H1 (cell line): ENCODE measurements around the gene SPANXD. TPM values are rescaled to one million over a fixed set of nuclear protein-coding genes. Genes with fewer than 3 reads are reported as not detected.

Experiments
- ASH2L ChIP-seq: fragments of 200-600, 300-600 bp; sonication (generic); IDR thresholded peaks from one replicate; pipeline ENCODE4 v1.7.1; 2017; ENCODE audit warnings: low read length
- CBX8 ChIP-seq: fragments of 300-800, 300-1000 bp; sonication (generic); IDR thresholded peaks from 2 replicates; pipeline ENCODE4 v1.7.1; 2016; ENCODE audit warnings: low read depth, low read length, borderline replicate concordance
- NANOG ChIP-seq: IDR thresholded peaks from 2 replicates; pipeline ENCODE4 v1.6.1; 2011; ENCODE audit warnings: low read length, low read depth, mild to moderate bottlenecking, inconsistent platforms; ENCODE audit not compliant: insufficient read depth, poor library complexity, severe bottlenecking
- POLR2A ChIP-seq, 2 experiments: IDR thresholded peaks; 1 replicate in 1 of 2; 2 replicates in 1 of 2; pipeline ENCODE4 v1.6.1; 2011; ENCODE audit warnings: low read depth in 2 of 2, low read length in 2 of 2, mild to moderate bottlenecking in 2 of 2; ENCODE audit errors: control extremely low read depth in 1 of 2
- POLR2AphosphoS5 ChIP-seq: IDR thresholded peaks from 2 replicates; pipeline ENCODE4 v1.6.1; 2011; ENCODE audit warnings: low read depth, low read length
- RAD21 ChIP-seq, 2 experiments: IDR thresholded peaks in 1 of 2; conservative IDR thresholded peaks in 1 of 2; 2 replicates each; pipeline ENCODE4 v1.6.1; 2011; ENCODE audit warnings: low read depth in 2 of 2, low read length in 2 of 2, improper control_type of control experiment in 1 of 2, inconsistent platforms in 1 of 2, mild to moderate bottlenecking in 1 of 2, moderate library complexity in 1 of 2
- SIRT6 ChIP-seq: IDR thresholded peaks from one replicate; pipeline ENCODE4 v1.7.1; 2012; ENCODE audit warnings: low read length, inconsistent platforms
- polyA plus RNA-seq, 7 experiments: library from polyadenylated mRNA; depleted of rRNA in 3 of 7; stranded (reverse) in 5 of 7; unstranded in 2 of 7; fragments of >200 nt in 5 of 7; fragments of 200-250 nt in 2 of 7; gene quantifications; 1 replicate in 5 of 7; 2 replicates in 1 of 7; 4 replicates in 1 of 7; pipeline versions ENCODE4 v1.2.1 to v1.2.3, GENCODE V29; 2011 to 2013; ENCODE audit warnings: missing spikeins in 2 of 7, mixed read lengths in 2 of 7
- total RNA-seq: library from RNA; stranded (reverse); fragmentation: NEBNext Ultra II Directional; extraction: Animal tissue kit (Norgen Biotek cat#: 25700); gene quantifications from 2 replicates; pipeline ENCODE4 v1.2.1, GENCODE V29; 2021
- TF ChIP-seq, protein P1 (sequence below): fragments of 300-600 bp; sonication (generic); IDR thresholded peaks from 2 replicates; pipeline ENCODE4 v1.7.1; 2012; ENCODE audit warnings: low read length, moderate library complexity, mild to moderate bottlenecking, inconsistent platforms; ENCODE audit not compliant: insufficient replicate concordance
- TF ChIP-seq, protein P2 (sequence below), 3 experiments: IDR thresholded peaks; 1 replicate in 2 of 3; 2 replicates in 1 of 3; pipeline versions ENCODE4 v1.5.1 to v1.6.1; 2011; ENCODE audit warnings: low read length in 3 of 3, mild to moderate bottlenecking in 3 of 3, inconsistent platforms in 2 of 3, low read depth in 1 of 3, moderate library complexity in 1 of 3; ENCODE audit not compliant: insufficient read depth in 1 of 3; ENCODE audit errors: control extremely low read depth in 1 of 3

Gene SPANXD
- total and polyA plus RNA-seq, 2 of the 8 experiments (the other 6 are each of a cell fraction or from before 2014, with no cell fraction given) = not detected

DNA sequence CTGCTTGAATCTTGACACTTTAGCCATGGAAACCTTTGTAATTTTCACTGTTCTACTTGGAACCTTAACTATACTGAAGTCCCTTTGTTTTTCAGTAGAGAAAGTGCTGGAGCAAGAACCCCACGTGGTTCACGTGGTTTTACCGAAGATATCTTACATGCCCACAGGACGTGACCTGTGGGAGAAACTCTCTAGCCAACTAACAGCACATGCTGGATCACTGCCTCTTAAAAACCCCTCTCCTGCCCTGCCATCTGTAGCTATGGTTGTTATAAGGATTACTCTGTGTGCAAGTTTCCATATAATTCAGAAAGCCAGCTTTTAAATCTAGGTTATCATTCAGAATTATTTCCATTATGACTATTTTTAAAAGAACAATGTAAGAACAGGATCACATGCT lies 30.2 kb downstream of the SPANXD start (continued):
- TF ChIP-seq, protein P1, sequence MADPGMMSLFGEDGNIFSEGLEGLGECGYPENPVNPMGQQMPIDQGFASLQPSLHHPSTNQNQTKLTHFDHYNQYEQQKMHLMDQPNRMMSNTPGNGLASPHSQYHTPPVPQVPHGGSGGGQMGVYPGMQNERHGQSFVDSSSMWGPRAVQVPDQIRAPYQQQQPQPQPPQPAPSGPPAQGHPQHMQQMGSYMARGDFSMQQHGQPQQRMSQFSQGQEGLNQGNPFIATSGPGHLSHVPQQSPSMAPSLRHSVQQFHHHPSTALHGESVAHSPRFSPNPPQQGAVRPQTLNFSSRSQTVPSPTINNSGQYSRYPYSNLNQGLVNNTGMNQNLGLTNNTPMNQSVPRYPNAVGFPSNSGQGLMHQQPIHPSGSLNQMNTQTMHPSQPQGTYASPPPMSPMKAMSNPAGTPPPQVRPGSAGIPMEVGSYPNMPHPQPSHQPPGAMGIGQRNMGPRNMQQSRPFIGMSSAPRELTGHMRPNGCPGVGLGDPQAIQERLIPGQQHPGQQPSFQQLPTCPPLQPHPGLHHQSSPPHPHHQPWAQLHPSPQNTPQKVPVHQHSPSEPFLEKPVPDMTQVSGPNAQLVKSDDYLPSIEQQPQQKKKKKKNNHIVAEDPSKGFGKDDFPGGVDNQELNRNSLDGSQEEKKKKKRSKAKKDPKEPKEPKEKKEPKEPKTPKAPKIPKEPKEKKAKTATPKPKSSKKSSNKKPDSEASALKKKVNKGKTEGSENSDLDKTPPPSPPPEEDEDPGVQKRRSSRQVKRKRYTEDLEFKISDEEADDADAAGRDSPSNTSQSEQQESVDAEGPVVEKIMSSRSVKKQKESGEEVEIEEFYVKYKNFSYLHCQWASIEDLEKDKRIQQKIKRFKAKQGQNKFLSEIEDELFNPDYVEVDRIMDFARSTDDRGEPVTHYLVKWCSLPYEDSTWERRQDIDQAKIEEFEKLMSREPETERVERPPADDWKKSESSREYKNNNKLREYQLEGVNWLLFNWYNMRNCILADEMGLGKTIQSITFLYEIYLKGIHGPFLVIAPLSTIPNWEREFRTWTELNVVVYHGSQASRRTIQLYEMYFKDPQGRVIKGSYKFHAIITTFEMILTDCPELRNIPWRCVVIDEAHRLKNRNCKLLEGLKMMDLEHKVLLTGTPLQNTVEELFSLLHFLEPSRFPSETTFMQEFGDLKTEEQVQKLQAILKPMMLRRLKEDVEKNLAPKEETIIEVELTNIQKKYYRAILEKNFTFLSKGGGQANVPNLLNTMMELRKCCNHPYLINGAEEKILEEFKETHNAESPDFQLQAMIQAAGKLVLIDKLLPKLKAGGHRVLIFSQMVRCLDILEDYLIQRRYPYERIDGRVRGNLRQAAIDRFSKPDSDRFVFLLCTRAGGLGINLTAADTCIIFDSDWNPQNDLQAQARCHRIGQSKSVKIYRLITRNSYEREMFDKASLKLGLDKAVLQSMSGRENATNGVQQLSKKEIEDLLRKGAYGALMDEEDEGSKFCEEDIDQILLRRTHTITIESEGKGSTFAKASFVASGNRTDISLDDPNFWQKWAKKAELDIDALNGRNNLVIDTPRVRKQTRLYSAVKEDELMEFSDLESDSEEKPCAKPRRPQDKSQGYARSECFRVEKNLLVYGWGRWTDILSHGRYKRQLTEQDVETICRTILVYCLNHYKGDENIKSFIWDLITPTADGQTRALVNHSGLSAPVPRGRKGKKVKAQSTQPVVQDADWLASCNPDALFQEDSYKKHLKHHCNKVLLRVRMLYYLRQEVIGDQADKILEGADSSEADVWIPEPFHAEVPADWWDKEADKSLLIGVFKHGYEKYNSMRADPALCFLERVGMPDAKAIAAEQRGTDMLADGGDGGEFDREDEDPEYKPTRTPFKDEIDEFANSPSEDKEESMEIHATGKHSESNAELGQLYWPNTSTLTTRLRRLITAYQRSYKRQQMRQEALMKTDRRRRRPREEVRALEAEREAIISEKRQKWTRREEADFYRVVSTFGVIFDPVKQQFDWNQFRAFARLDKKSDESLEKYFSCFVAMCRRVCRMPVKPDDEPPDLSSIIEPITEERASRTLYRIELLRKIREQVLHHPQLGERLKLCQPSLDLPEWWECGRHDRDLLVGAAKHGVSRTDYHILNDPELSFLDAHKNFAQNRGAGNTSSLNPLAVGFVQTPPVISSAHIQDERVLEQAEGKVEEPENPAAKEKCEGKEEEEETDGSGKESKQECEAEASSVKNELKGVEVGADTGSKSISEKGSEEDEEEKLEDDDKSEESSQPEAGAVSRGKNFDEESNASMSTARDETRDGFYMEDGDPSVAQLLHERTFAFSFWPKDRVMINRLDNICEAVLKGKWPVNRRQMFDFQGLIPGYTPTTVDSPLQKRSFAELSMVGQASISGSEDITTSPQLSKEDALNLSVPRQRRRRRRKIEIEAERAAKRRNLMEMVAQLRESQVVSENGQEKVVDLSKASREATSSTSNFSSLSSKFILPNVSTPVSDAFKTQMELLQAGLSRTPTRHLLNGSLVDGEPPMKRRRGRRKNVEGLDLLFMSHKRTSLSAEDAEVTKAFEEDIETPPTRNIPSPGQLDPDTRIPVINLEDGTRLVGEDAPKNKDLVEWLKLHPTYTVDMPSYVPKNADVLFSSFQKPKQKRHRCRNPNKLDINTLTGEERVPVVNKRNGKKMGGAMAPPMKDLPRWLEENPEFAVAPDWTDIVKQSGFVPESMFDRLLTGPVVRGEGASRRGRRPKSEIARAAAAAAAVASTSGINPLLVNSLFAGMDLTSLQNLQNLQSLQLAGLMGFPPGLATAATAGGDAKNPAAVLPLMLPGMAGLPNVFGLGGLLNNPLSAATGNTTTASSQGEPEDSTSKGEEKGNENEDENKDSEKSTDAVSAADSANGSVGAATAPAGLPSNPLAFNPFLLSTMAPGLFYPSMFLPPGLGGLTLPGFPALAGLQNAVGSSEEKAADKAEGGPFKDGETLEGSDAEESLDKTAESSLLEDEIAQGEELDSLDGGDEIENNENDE = no peak
- TF ChIP-seq ASH2L = no peak
- no peak for TF ChIP-seq CBX8
- no peak for TF ChIP-seq POLR2A (IDR thresholded peaks at IDR 0.05; ENCODE audit: control extremely low read depth in 1 of 2, low read depth in 2 of 2, low read length in 2 of 2)
- TF ChIP-seq RAD21 (IDR thresholded peaks at IDR 0.05 in 1 of 2, conservative IDR thresholded peaks at IDR 0.05 in 1 of 2; ENCODE audit: low read depth in 2 of 2, low read length in 2 of 2) = no peak
- TF ChIP-seq NANOG = no peak
- TF ChIP-seq, protein P2, sequence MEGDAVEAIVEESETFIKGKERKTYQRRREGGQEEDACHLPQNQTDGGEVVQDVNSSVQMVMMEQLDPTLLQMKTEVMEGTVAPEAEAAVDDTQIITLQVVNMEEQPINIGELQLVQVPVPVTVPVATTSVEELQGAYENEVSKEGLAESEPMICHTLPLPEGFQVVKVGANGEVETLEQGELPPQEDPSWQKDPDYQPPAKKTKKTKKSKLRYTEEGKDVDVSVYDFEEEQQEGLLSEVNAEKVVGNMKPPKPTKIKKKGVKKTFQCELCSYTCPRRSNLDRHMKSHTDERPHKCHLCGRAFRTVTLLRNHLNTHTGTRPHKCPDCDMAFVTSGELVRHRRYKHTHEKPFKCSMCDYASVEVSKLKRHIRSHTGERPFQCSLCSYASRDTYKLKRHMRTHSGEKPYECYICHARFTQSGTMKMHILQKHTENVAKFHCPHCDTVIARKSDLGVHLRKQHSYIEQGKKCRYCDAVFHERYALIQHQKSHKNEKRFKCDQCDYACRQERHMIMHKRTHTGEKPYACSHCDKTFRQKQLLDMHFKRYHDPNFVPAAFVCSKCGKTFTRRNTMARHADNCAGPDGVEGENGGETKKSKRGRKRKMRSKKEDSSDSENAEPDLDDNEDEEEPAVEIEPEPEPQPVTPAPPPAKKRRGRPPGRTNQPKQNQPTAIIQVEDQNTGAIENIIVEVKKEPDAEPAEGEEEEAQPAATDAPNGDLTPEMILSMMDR (IDR thresholded peaks at IDR 0.05; ENCODE audit: control extremely low read depth in 1 of 3, insufficient read depth in 1 of 3, low read depth in 1 of 3, low read length in 3 of 3) = no peak
- no peak for TF ChIP-seq POLR2AphosphoS5
- no peak for TF ChIP-seq SIRT6
